ENCODE results near the gene NKX1-1.

The NKX1-1 gene

GRCh38 chr4:1377606-1378261 lies 28.5 kb downstream of the NKX1-1 start:
- Histone ChIP-seq H3K9me2 (replicated peaks; ENCODE audit: insufficient read depth, low read length) (no peaks in the 10 kb centered on the region), H3K27me3 (ENCODE audit: low read length) (no peaks in the 10 kb centered on the region), H3K9ac (ENCODE audit: low read length) (no peak overlapping the region), H3K4me2 (ENCODE audit: low read depth, low read length, poor library complexity, severe bottlenecking) (no peak overlapping the region), H2AFZ (ENCODE audit: low read depth, low read length, severe bottlenecking) (no peak overlapping the region), H3K9me3 (ENCODE audit: insufficient read depth, low read length) (no peaks in the 10 kb centered on the region), H3K36me3 (ENCODE audit: low read length) (no peaks in the 10 kb centered on the region), H3K27ac (ENCODE audit: low read depth, low read length) (no peak overlapping the region), H4K20me1 (ENCODE audit: low read depth, low read length) (no peaks in the 10 kb centered on the region), H3K4me3 (ENCODE audit: insufficient read depth, low read length, poor library complexity, severe bottlenecking) (no peak overlapping the region), H3K79me2 (ENCODE audit: insufficient read depth, low read length) (no peaks in the 10 kb centered on the region), H3F3A (ENCODE audit: insufficient read depth) (no peaks in the 10 kb centered on the region)
- no peak for TF ChIP-seq EZH2phosphoT487 (conservative IDR thresholded peaks at IDR 0.05; ENCODE audit: low read length)
- TF ChIP-seq, protein P1, sequence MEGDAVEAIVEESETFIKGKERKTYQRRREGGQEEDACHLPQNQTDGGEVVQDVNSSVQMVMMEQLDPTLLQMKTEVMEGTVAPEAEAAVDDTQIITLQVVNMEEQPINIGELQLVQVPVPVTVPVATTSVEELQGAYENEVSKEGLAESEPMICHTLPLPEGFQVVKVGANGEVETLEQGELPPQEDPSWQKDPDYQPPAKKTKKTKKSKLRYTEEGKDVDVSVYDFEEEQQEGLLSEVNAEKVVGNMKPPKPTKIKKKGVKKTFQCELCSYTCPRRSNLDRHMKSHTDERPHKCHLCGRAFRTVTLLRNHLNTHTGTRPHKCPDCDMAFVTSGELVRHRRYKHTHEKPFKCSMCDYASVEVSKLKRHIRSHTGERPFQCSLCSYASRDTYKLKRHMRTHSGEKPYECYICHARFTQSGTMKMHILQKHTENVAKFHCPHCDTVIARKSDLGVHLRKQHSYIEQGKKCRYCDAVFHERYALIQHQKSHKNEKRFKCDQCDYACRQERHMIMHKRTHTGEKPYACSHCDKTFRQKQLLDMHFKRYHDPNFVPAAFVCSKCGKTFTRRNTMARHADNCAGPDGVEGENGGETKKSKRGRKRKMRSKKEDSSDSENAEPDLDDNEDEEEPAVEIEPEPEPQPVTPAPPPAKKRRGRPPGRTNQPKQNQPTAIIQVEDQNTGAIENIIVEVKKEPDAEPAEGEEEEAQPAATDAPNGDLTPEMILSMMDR (IDR thresholded peaks at IDR 0.05; ENCODE audit: insufficient read depth, low read length, poor library complexity, severe bottlenecking), result no peak

- no peaks in the 10 kb centered on the region for H3K9me3 ChIP-seq (ENCODE audit: insufficient read depth, low read length)
- H3K4me3 ChIP-seq (ENCODE audit: insufficient read depth, low read length, poor library complexity, severe bottlenecking), result no peak overlapping the region
- no peak overlapping the region for H3K9ac ChIP-seq (ENCODE audit: low read length)
- H4K20me1 ChIP-seq (ENCODE audit: low read depth, low read length), result no peaks in the 10 kb centered on the region
- no peaks in the 10 kb centered on the region for H3F3A ChIP-seq (ENCODE audit: insufficient read depth)
- H2AFZ ChIP-seq (ENCODE audit: low read depth, low read length, severe bottlenecking), result no peak overlapping the region
- no peaks in the 10 kb centered on the region for H3K27me3 ChIP-seq (ENCODE audit: low read length)
- no peak overlapping the region for H3K27ac ChIP-seq (ENCODE audit: low read depth, low read length)
- H3K9me2 ChIP-seq (replicated peaks; ENCODE audit: insufficient read depth, low read length), result no peaks in the 10 kb centered on the region
- H3K4me2 ChIP-seq (ENCODE audit: low read depth, low read length, poor library complexity, severe bottlenecking), result no peak overlapping the region
- H3K36me3 ChIP-seq (ENCODE audit: low read length), result no peaks in the 10 kb centered on the region
- H3K79me2 ChIP-seq (ENCODE audit: insufficient read depth, low read length), result no peaks in the 10 kb centered on the region
- no peak for TF ChIP-seq EZH2phosphoT487 (conservative IDR thresholded peaks at IDR 0.05; ENCODE audit: low read length)
- TF ChIP-seq, protein P1 (IDR thresholded peaks at IDR 0.05; ENCODE audit: insufficient read depth, low read length, poor library complexity, severe bottlenecking), result no peak
These were observed 29.2 kb downstream of the NKX1-1 start for GRCh38 chr4:1376841-1377605.

GRCh38 chr4:1376391-1376840 lies 29.8 kb downstream of the NKX1-1 start:
- no peak overlapping the region for H3K9ac ChIP-seq (ENCODE audit: low read length)
- TF ChIP-seq EZH2phosphoT487 (conservative IDR thresholded peaks at IDR 0.05; ENCODE audit: low read length), result no peak
- TF ChIP-seq, protein P1 (IDR thresholded peaks at IDR 0.05; ENCODE audit: insufficient read depth, low read length, poor library complexity, severe bottlenecking), result no peak
- no peaks in the 10 kb centered on the region for H3K27me3 ChIP-seq (ENCODE audit: low read length)
- no peaks in the 10 kb centered on the region for H3K36me3 ChIP-seq (ENCODE audit: low read length)
- H3K9me2 ChIP-seq (replicated peaks; ENCODE audit: insufficient read depth, low read length), result no peaks in the 10 kb centered on the region
- H3K9me3 ChIP-seq (ENCODE audit: insufficient read depth, low read length), result no peaks in the 10 kb centered on the region
- no peak overlapping the region for H2AFZ ChIP-seq (ENCODE audit: low read depth, low read length, severe bottlenecking)
- H3K79me2 ChIP-seq (ENCODE audit: insufficient read depth, low read length), result no peaks in the 10 kb centered on the region
- no peaks in the 10 kb centered on the region for H4K20me1 ChIP-seq (ENCODE audit: low read depth, low read length)
- H3K4me2 ChIP-seq (ENCODE audit: low read depth, low read length, poor library complexity, severe bottlenecking), result no peak overlapping the region
- H3K4me3 ChIP-seq (ENCODE audit: insufficient read depth, low read length, poor library complexity, severe bottlenecking), result no peak overlapping the region
- no peak overlapping the region for H3K27ac ChIP-seq (ENCODE audit: low read depth, low read length)
- H3F3A ChIP-seq (ENCODE audit: insufficient read depth), result no peaks in the 10 kb centered on the region
